H1 (cell line): ENCODE results near the gene MPHOSPH8. TPM values are rescaled to one million over a fixed set of nuclear protein-coding genes. Genes with fewer than 3 reads are reported as not detected.
"Not testable (repeated sequence)": the region's sequence is repeated elsewhere in the genome, so short reads cannot be mapped to it uniquely, and the experiment has no call there.

ENCODE experiments used
- CTCF ChIA-PET: fragments of 300-600 bp; sonication (Branson Sonifier 250); formaldehyde crosslinking; loops from one replicate; lab custom pipeline; 2021; ENCODE audit not compliant: partially characterized antibody; lab: Charles Lee
- POLR2A ChIA-PET: fragments of 300-600 bp; sonication (Branson Sonifier 250); formaldehyde crosslinking; loops from one replicate; lab custom pipeline; 2021; ENCODE audit warnings: inconsistent platforms; ENCODE audit not compliant: partially characterized antibody; lab: Charles Lee
- DNase-seq, 2 experiments: peaks; one replicate each; pipeline versions ENCODE4 v3.0.0 to v3.0.0-alpha.2; 2010 to 2022; ENCODE audit warnings: low spot score in 2 of 2, low read depth in 1 of 2, mixed read lengths in 1 of 2
- FAIRE-seq: peaks from 2 replicates; lab custom pipeline; 2011; peaks lifted over from hg19 to GRCh38; lab: Jason Lieb, UNC
- H2AFZ ChIP-seq: 2 replicates; pipeline ENCODE4 v1.8.1; 2012; ENCODE audit warnings: low read length, inconsistent platforms
- H2AK5ac ChIP-seq: 2 replicates; pipeline ENCODE4 v1.6.1; 2013; ENCODE audit warnings: low read depth, low read length
- H2BK120ac ChIP-seq: replicated peaks from 2 replicates; pipeline ENCODE3; 2013; ENCODE audit warnings: low read depth, low read length, inconsistent platforms
- H2BK12ac ChIP-seq: 2 replicates; pipeline ENCODE4 v1.6.1; 2013; ENCODE audit warnings: low read depth, low read length
- H2BK15ac ChIP-seq: 2 replicates; pipeline ENCODE4 v1.6.1; 2013; ENCODE audit warnings: low read length
- H2BK20ac ChIP-seq: 2 replicates; pipeline ENCODE4 v1.6.1; 2013; ENCODE audit warnings: low read length
- H2BK5ac ChIP-seq: 2 replicates; pipeline ENCODE4 v1.6.1; 2013; ENCODE audit warnings: low read depth, low read length
- H3K14ac ChIP-seq: 2 replicates; pipeline ENCODE4 v1.6.1; 2013; ENCODE audit warnings: inconsistent platforms; ENCODE audit not compliant: insufficient read length
- H3K18ac ChIP-seq: 2 replicates; pipeline ENCODE4 v1.6.1; 2013; ENCODE audit warnings: low read length; ENCODE audit errors: extremely low read depth
- H3K23ac ChIP-seq: 2 replicates; pipeline ENCODE4 v1.6.1; 2013; ENCODE audit warnings: inconsistent platforms; ENCODE audit not compliant: insufficient read length
- H3K23me2 ChIP-seq: 2 replicates; pipeline ENCODE4 v1.6.1; 2013; ENCODE audit warnings: low read depth, low read length
- H3K27ac ChIP-seq: 2 replicates; pipeline ENCODE4 v1.6.1; 2011; ENCODE audit warnings: low read depth, low read length, inconsistent platforms
- H3K27me3 ChIP-seq, 4 experiments: replicated peaks in 1 of 4; 1 replicate in 1 of 4; 2 replicates in 3 of 4; pipeline versions ENCODE4 v1.6.1 to v1.8.1; 2011 to 2013; ENCODE audit warnings: low read length in 3 of 4, mild to moderate bottlenecking in 3 of 4, inconsistent platforms in 2 of 4, mixed read lengths in 2 of 4, moderate library complexity in 1 of 4; ENCODE audit not compliant: control insufficient read depth in 3 of 4, insufficient read depth in 3 of 4; ENCODE audit errors: extremely low read depth in 1 of 4
- H3K36me3 ChIP-seq, 4 experiments: 2 replicates each; pipeline versions ENCODE4 v1.6.1 to v1.8.1; 2011 to 2013; ENCODE audit warnings: mild to moderate bottlenecking in 4 of 4, low read length in 3 of 4, moderate library complexity in 2 of 4, control low read depth in 1 of 4, inconsistent platforms in 1 of 4; ENCODE audit not compliant: insufficient read depth in 4 of 4, control insufficient read depth in 2 of 4
- H3K4ac ChIP-seq: replicated peaks from 2 replicates; pipeline ENCODE3; 2013; ENCODE audit warnings: low read length, low read depth, mixed read lengths, inconsistent platforms; ENCODE audit not compliant: insufficient read length
- H3K4me1 ChIP-seq, 4 experiments: replicated peaks in 1 of 4; 1 replicate in 1 of 4; 2 replicates in 3 of 4; pipeline versions ENCODE4 v1.6.1 to v1.8.1; 2011 to 2013; ENCODE audit warnings: low read length in 3 of 4, inconsistent platforms in 2 of 4, mixed read lengths in 1 of 4; ENCODE audit not compliant: insufficient read depth in 4 of 4, control insufficient read depth in 3 of 4
- H3K4me2 ChIP-seq, 2 experiments: 2 replicates each; pipeline versions ENCODE4 v1.6.1 to v1.8.1; 2011 to 2013; ENCODE audit warnings: low read depth in 2 of 2, low read length in 2 of 2, control low read depth in 1 of 2, inconsistent platforms in 1 of 2, mild to moderate bottlenecking in 1 of 2; ENCODE audit not compliant: insufficient read depth in 1 of 2
- H3K4me3 ChIP-seq, 4 experiments: fragments of 200-600, 300-600 bp in 1 of 4; sonication (generic), shearing (Covaris generic), sonication (Bioruptor Twin) in 1 of 4; 2 replicates each; pipeline versions ENCODE4 v1.5.1 to v1.8.1; 2011 to 2016; ENCODE audit warnings: low read length in 4 of 4, low read depth in 3 of 4, control low read depth in 2 of 4, inconsistent platforms in 2 of 4, mild to moderate bottlenecking in 2 of 4, mixed read lengths in 1 of 4, moderate library complexity in 1 of 4; ENCODE audit not compliant: insufficient read depth in 2 of 4; ENCODE audit errors: extremely low read depth in 1 of 4
- H3K56ac ChIP-seq: replicated peaks from 2 replicates; pipeline ENCODE3; 2013; ENCODE audit warnings: low read depth, mild to moderate bottlenecking, mixed read lengths, low read length, inconsistent platforms; ENCODE audit not compliant: insufficient read length
- H3K79me1 ChIP-seq: 2 replicates; pipeline ENCODE4 v1.6.1; 2013; ENCODE audit warnings: low read depth, low read length, control low read depth
- H3K79me2 ChIP-seq, 2 experiments: 2 replicates each; pipeline versions ENCODE4 v1.6.1 to v1.8.1; 2012 to 2013; ENCODE audit warnings: low read length in 2 of 2, mild to moderate bottlenecking in 2 of 2, inconsistent platforms in 1 of 2; ENCODE audit not compliant: insufficient read depth in 2 of 2, control insufficient read depth in 1 of 2
- H3K9ac ChIP-seq, 4 experiments: replicated peaks in 1 of 4; 1 replicate in 1 of 4; 2 replicates in 3 of 4; pipeline versions ENCODE4 v1.6.1 to v1.8.1; 2011 to 2013; ENCODE audit warnings: low read depth in 3 of 4, low read length in 3 of 4, control low read depth in 2 of 4, mild to moderate bottlenecking in 2 of 4, moderate library complexity in 2 of 4, inconsistent platforms in 1 of 4; ENCODE audit errors: extremely low read depth in 1 of 4
- H3K9me3 ChIP-seq, 2 experiments: 2 replicates each; pipeline versions ENCODE4 v1.6.1 to v1.8.1; 2012 to 2013; ENCODE audit warnings: mild to moderate bottlenecking in 2 of 2, moderate library complexity in 2 of 2, control low read depth in 1 of 2, inconsistent platforms in 1 of 2, low read depth in 1 of 2, low read length in 1 of 2, mixed read lengths in 1 of 2; ENCODE audit not compliant: insufficient read depth in 2 of 2
- H4K20me1 ChIP-seq, 2 experiments: replicated peaks in 1 of 2; 2 replicates each; pipeline versions ENCODE3 to v1.8.1; 2011 to 2013; ENCODE audit warnings: inconsistent platforms in 2 of 2, low read length in 2 of 2, mild to moderate bottlenecking in 1 of 2; ENCODE audit not compliant: insufficient read depth in 2 of 2, control insufficient read depth in 1 of 2
- H4K5ac ChIP-seq: 2 replicates; pipeline ENCODE4 v1.6.1; 2013; ENCODE audit warnings: low read length, low read depth, mixed read lengths, inconsistent platforms; ENCODE audit not compliant: insufficient read length
- H4K8ac ChIP-seq: 2 replicates; pipeline ENCODE4 v1.8.0; 2013; ENCODE audit warnings: mild to moderate bottlenecking, moderate library complexity, low read length, inconsistent platforms; ENCODE audit not compliant: insufficient read depth; ENCODE audit errors: extremely low read depth
- H4K91ac ChIP-seq: replicated peaks from 2 replicates; pipeline ENCODE3; 2013; ENCODE audit warnings: low read length, mixed read lengths, inconsistent platforms; ENCODE audit not compliant: insufficient read length
- WGBS, 2 experiments: shearing (Covaris generic) in 1 of 2; methylation state at CpG; one replicate each; pipeline versions ENCODE4 v1.1.6 to v1.1.7; 2013 to 2015; ENCODE audit warnings: low lambda C conversion rate in 2 of 2, mixed read lengths in 2 of 2, inconsistent platforms in 1 of 2, low coverage in 1 of 2, missing lambda C conversion rate in 1 of 2; ENCODE audit not compliant: insufficient replicate concordance in 2 of 2, insufficient coverage in 1 of 2, insufficient read length in 1 of 2; ENCODE audit errors: extremely low coverage in 1 of 2, missing lambda C conversion rate in 1 of 2; 5-methylcytosine and 5-hydroxymethylcytosine counted together
- polyA plus RNA-seq, 7 experiments: library from polyadenylated mRNA; depleted of rRNA in 3 of 7; stranded (reverse) in 5 of 7; unstranded in 2 of 7; fragments of >200 nt in 5 of 7; fragments of 200-250 nt in 2 of 7; gene quantifications; 1 replicate in 5 of 7; 2 replicates in 1 of 7; 4 replicates in 1 of 7; pipeline versions ENCODE4 v1.2.1 to v1.2.3, GENCODE V29; 2011 to 2013; ENCODE audit warnings: missing spikeins in 2 of 7, mixed read lengths in 2 of 7
- total RNA-seq: library from RNA; stranded (reverse); fragmentation: NEBNext Ultra II Directional; extraction: Animal tissue kit (Norgen Biotek cat#: 25700); gene quantifications from 2 replicates; pipeline ENCODE4 v1.2.1, GENCODE V29; 2021

MPHOSPH8 gene
- total and polyA plus RNA-seq, 2 of the 8 experiments (the other 6 are each of a cell fraction or from before 2014, with no cell fraction given), result 8.3 to 20.5 TPM

DNA sequence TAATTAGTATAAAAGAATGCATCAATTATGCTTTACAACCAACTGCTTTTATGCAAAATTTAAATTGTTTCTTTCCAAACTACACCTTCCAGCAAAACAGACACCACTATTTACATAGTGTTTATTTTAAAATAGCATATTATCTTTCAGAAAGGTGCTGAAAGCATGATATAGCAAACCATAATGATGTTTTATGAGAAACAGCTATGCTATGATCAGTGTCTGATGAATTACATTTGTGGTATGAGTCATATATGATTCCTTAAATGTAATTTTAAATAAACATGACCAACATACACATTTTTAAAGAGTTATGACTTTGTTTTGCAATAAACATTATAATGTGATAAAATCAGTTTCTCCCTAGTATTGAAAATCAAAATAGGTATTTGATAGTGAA lies 68.2 kb downstream of the MPHOSPH8 start:
- H3K27ac ChIP-seq, H2BK120ac ChIP-seq, H3K14ac ChIP-seq, H3K4me3 ChIP-seq, H3K4me1 ChIP-seq, H3K23me2 ChIP-seq, H3K9me3 ChIP-seq, POLR2A ChIA-PET, H3K79me2 ChIP-seq, H3K4ac ChIP-seq, H4K5ac ChIP-seq, H2AK5ac ChIP-seq, H3K4me2 ChIP-seq, H4K91ac ChIP-seq, H2BK12ac ChIP-seq, H3K56ac ChIP-seq, H3K18ac ChIP-seq, H3K79me1 ChIP-seq, H2AFZ ChIP-seq, H4K8ac ChIP-seq, H3K36me3 ChIP-seq, H2BK20ac ChIP-seq, H2BK5ac ChIP-seq, H3K23ac ChIP-seq, DNase-seq, H3K27me3 ChIP-seq, H2BK15ac ChIP-seq, H4K20me1 ChIP-seq, H3K9ac ChIP-seq: not testable (repeated sequence)
- CTCF ChIA-PET, result interaction anchor here (0.5 kb wide), 1 partner anchor 115 kb away, joined by 3 read pairs; no protein-coding TSS in a partner anchor
- peak; percentile 66 for FAIRE-seq

DNA sequence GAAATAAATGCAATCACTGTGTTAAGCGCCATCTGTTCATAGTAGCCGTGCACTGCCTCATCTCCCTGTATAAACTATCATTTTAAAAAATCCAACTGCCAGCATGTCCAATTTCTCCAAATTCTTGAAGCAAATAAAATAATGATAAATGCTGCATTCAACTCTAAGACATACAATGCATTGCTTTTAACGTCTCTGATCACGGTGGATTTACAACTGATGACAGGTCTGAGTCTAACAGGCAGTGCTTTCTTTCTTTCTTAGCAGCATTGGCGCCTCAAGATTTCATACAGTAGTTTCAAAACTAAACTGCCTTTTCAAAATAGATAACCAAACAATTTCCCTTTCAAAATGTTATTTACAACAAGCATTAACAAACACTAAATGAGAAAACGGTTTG lies 70.8 kb downstream of the MPHOSPH8 start:
- H4K91ac ChIP-seq, H3K27me3 ChIP-seq, H3K27ac ChIP-seq, H3K9me3 ChIP-seq, H2BK15ac ChIP-seq, H3K4me3 ChIP-seq, H3K36me3 ChIP-seq, H3K79me1 ChIP-seq, H2AFZ ChIP-seq, H3K23me2 ChIP-seq, H3K14ac ChIP-seq, DNase-seq, POLR2A ChIA-PET, H2BK12ac ChIP-seq, H4K20me1 ChIP-seq, H2BK120ac ChIP-seq, H3K9ac ChIP-seq, H3K4me1 ChIP-seq, H2BK20ac ChIP-seq, H2BK5ac ChIP-seq, H3K4me2 ChIP-seq, H3K56ac ChIP-seq, H3K4ac ChIP-seq, FAIRE-seq, CTCF ChIA-PET, H2AK5ac ChIP-seq, H3K18ac ChIP-seq, H4K5ac ChIP-seq, H3K23ac ChIP-seq, H4K8ac ChIP-seq: not testable (repeated sequence)
- peaks cover 0 to 12% of the 10 kb centered on the region in 2 experiments; a peak in 2 of 4 replicates for H3K79me2 ChIP-seq
- 86% methylated on average over 6 of the region's 6 CpGs; no CpG with 5 or more reads in 1 of the 2 experiments for WGBS, 2 experiments
